Activated T-cell treated with anti-CD3 and anti-CD28 coated beads for 4 hours (primary cell): Measurements from ENCODE around the gene FGR.

Experiments used
- DNase-seq: peaks from one replicate; pipeline ENCODE4 v3.0.0-alpha.2; 2020

Gene FGR

GRCh38 chr1:27615346-27616192, 19.4 kb downstream of the FGR start:
- DNase-seq: no peak

DNA sequence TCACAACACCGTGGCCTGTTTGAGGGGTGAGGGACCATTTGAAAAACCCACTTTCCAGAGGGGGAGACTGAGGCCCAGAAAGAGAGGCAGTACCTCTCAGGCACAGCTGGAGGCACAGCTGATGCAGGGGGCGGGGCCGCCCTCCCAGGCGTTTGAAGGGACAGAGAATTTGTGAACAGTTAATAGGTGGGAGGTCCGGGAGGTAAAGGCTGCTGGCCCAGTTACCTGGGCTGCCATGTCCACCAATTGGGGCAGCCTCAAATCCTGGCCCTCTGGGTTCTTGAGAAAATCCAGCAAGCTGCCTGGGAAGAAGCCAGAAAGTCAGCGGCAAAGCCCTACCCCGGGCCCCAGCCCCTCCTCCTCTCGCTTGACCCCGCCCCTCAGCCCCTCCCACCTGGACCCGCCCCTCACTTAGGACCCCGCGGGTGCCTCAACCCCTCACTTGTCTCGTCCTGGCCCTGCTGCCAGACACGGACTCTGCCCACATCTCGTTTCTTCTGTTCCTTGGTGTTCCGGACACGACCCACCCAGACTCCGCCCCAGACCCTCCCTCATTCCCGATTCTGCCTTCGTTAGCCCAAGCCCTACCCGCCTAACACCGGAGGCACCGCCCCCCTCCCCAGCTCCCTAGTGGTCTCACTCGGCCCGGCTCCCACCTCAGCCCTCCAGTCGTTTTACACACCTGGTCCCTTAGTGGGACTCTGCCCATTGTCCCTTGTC, 20.2 kb downstream of the FGR start:
- DNase-seq: no peak

DNA sequence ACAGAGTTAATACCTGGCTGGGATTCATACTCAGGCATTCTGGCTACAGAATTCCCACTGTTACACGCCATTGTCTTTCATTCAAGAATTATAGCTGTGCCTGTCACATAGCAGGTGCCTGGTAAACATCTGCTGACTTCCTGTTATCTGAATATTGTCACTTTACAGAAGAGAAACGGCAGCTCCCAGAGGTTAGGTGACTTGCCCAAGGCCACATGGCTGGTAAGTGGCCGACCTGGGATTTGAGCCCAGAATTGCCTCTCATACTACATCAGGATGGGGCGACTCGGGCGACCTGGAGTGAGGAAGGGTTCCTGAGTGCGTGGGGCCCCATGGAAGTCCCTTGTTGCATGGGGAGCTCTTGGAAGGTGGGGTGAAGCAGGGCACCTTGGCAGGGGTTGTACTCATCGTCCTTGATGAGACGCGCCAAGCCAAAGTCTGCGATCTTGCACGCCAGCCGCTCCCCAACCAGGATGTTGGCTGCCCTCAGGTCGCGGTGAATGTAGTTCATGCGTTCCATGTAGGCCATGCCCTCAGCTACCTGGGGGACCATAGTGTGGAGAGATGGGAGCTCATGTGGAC, 20.9 kb downstream of the FGR start:
- no peak for DNase-seq

DNA sequence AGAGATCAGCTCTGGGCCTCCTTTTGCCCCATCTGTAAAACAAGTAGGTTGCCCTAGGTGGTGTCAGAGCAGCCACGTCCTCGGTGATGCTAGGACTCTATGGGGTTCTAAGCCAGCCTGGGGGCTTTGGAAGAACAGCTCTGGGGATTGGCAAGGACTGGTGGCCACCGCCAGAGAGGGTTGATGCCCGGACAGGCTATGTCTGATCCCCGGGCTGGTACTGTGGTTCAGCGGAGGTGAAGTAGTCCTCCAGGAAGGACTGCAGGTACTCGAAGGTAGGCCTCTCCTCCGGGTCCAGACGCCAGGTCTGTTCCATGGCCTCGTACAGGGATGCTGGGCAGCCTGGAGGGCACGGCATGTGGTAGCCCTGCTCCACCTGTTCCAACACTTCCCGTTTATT, 22.3 kb downstream of the FGR start:
- no peak for DNase-seq

DNA sequence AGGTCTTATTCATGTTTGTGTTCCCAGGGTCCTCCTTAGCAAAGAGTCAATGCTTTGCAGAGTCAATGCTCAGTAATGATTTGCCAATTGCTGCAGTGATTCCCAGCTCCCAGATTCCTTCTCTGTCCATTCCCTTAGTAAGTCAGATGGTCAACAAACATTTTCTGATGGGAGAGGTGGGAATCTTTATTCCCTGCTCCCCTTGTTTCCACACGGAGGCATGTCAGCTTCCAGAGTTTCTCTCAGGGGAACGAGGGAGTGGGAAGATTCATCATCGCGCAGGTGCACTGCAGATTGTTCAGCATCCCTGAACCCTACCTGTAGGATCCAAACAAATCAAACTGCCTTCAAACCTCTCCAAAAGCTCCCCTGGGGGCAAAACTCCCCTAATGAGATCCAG, 23.5 kb downstream of the FGR start:
- no peak for DNase-seq

GRCh38 chr1:27609618-27610240, 25.3 kb downstream of the FGR start:
- DNase-seq: no peak

- DNase-seq: no peak
These were observed 25.8 kb downstream of the FGR start for GRCh38 chr1:27609210-27609555.

- no peak for DNase-seq
These were observed 27.7 kb downstream of the FGR start for GRCh38 chr1:27607239-27607804.

DNA sequence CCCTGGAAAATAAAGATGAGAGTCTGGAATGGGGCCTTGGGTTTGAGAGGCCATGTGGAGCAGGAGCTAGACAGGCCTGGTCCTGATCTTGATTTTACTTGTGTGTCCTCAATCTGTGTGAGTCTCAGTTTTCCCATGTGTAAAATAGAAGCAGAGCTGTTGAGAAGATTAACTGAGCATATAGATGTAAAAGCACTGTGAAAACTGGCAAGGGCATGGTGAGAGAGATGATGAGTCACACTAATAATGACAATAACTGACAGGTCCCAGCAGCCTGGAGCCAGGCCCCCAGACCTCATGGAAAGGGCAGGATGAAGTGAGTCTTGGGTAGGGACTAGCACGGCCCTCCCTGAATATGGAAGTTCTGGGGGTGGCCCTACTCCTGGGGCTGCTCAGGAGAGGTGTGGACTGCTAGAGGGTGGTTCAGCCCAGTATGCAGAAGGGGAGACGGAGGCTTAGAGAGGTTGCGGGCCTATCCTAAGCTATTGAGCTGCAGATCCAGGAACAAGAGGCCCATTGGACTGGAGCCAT, 28.2 kb downstream of the FGR start:
- no peak for DNase-seq

GRCh38 chr1:27605796-27606707, 28.9 kb downstream of the FGR start:
- peak; percentile 58 for DNase-seq

GRCh38 chr1:27605300-27605766, 29.7 kb downstream of the FGR start:
- DNase-seq: no peak

GRCh38 chr1:27604579-27605299, 30.2 kb downstream of the FGR start:
- DNase-seq: no peak

DNA sequence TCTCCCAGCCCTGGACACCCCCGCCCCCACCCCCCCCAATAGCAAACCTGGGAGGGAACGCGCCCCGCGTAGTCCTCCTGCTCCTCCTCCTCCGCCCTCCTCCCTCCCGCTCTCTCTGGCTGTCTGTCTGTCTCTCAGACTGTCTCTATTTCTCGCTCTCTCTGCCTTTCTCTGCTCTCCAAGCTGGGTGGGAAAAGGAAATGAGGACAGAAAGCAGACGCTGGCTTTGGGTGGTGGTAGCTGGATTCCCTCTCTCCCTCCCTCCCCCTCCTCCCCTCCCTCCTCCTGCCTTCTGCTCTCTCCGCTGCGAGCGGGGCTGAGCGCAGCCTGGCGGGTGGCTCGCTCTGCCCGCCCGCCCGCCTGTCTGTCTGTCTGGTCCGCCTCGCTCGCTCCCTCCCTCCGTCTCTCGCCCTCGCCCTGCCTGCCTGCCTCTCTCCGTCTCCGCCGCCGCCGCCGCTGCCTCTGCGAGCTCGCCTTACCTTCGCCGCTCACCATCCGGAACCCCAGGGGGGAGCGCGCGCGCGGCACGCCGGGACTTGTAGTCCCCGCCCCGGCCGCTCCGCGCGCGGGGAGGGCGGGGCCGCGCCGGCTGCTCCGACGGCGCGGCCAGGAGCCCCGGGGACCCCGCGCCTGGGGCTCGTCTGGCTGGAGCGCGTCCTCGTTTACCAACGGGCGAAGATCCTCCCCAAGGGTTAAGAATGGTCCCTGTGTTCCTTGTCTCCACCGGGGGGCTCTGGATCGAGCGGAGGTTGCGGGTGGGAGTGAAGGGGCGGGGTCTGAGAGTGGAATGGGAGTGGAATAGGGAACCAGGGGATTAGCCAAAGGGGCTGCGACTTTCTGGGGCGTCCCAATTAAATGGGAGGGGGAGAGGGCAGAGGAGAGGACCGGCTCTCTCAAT, 31.1 kb downstream of the FGR start, which contains the start of gene AHDC1:
Gene AHDC1, minus strand, starts transcription at position 464 of the 898 bp plus-strand sequence. CDS start 52,029 bp downstream, outside the sequence.
- DNase-seq: peak; percentile 83

DNA sequence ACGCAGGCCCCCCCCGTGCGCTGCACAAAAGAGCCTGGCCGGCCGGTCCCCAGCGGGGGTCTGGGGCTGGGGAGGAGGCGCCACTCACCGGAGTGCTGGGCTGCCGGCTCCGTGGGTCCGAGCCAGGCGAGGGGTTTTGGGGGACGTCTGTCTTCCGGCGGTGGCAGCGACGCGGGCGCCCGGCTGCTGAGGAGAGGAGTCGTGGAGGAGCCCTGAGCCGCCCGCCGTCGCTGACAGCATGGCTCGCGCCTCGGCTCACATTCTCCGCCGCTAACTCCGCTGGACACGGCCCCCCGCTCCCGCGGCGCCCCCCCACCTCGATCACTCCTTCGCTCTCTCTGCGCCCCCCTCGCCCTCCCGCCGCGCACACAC, 31.7 kb downstream of the FGR start:
- no peak for DNase-seq

DNA sequence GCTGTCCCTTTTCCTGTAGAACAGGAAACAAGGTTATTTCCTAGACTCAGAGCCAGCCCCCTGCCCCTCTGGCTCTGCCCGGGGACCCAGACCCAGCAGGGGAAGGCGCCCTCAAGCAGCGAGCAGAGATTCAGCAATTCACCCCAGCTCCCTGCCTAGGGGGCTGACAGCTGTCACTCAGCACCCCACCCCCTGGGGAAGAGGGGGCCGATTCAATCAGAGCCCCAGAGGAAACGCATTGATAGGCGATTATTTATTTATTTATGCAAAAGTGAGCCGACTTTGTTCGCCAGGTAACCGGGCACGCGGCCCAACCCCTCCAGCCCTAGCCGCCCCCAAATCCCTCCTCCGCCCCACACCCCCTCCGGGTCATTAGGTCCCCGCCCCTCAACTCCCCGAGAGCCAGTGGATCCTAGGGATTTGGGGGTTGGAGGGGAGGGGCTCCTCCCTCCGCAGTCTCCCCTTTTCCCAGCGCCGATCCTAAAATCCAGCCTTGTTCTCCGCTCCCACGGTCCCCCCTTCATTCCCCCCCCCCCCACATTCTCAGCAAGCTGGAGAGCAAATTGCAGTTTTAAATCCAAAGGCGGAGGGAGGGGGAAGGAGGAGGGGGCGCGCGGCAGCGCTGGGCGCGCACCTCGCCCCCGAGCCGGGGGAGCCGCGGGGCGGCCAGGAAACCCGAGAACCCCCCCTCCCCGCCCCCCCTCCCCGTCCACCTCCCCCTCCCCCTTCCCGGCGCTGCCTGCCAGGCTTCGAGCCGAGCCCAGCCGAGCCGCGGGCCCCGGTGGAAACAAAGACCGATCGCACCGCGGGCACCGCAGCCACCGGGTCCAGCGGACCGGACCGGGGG, 32.3 kb downstream of the FGR start:
- no peak for DNase-seq

- DNase-seq: no peak
These were observed 33.1 kb downstream of the FGR start for GRCh38 chr1:27601771-27602461.

DNA sequence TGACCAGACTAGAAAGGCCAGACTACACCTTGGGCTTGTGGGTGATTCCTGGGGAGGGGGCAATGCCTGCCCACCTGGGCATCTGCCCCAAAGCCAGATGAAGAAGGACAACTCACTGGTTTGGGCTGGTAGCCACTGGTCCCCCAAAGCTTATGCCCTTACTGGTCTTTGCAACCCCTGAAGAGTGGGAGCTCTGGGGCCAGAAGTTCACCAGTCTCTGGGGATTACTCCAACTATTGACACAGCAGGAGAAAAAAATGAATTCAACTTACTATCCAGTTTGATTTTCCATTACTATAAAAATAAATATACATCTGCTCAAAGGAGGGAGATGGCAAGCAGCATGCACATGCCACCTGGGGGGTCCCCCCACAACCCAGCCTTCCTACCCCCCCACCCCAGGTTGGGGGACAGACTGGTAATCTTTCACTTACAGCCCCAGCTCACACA, 33.6 kb downstream of the FGR start:
- no peak for DNase-seq
